Measurements from ENCODE around the gene TOP1.

DNA sequence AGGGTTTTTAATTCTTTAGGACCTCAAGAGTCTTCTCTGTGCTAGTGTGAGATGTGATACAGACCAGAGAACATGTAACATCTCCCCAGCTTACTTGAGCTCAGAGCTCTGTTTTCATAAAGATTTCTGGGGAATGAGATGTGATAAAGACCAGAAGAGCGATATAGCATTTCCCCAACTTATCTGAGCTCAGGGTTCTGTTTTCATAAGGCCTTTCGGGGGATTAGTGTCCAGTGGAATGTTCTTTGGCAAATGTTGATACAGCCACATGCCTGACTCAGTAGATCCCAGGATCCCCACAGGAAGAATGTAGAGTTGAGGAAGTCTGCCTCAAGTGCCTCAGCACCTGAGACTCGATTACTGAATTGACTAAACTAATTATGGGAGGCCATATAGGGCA, 18.7 kb upstream of the TOP1 start:
- no peak for TF ChIP-seq ARNT (IDR thresholded peaks at IDR 0.05)
- TF ChIP-seq SP1 (IDR thresholded peaks at IDR 0.05) = no peak
- no peak for TF ChIP-seq FOXA1 (IDR thresholded peaks at IDR 0.05)
- no peak for TF ChIP-seq HDGF (IDR thresholded peaks at IDR 0.05; ENCODE audit: borderline replicate concordance)
- TF ChIP-seq TARDBP (IDR thresholded peaks at IDR 0.05) = no peak
- no peak for TF ChIP-seq ELF4 (IDR thresholded peaks at IDR 0.05)
- no peak for TF ChIP-seq FOXK2 (IDR thresholded peaks at IDR 0.05)
- TF ChIP-seq SUZ12 (IDR thresholded peaks at IDR 0.05) = no peak
- no peak for TF ChIP-seq ZNF384 (IDR thresholded peaks at IDR 0.05)
- no peak for TF ChIP-seq L3MBTL2 (conservative IDR thresholded peaks at IDR 0.05)
- no peak for TF ChIP-seq CTBP1 (IDR thresholded peaks at IDR 0.05; ENCODE audit: borderline replicate concordance)
- TF ChIP-seq BHLHE40 (IDR thresholded peaks at IDR 0.05; ENCODE audit: borderline replicate concordance) = no peak
- TF ChIP-seq FOXM1 (IDR thresholded peaks at IDR 0.05; ENCODE audit: borderline replicate concordance) = no peak
